Smooth muscle cell of the brain vasculature (primary cell): ENCODE data around the gene DNAJC10.
A peak's percentile ranks its signal among the peaks of the same experiment; 100 is the strongest.

Experiments
- DNase-seq: peaks from one replicate; pipeline ENCODE4 v3.0.0-alpha.2; 2012; ENCODE audit warnings: low read depth, low spot score

The DNAJC10 gene

DNA sequence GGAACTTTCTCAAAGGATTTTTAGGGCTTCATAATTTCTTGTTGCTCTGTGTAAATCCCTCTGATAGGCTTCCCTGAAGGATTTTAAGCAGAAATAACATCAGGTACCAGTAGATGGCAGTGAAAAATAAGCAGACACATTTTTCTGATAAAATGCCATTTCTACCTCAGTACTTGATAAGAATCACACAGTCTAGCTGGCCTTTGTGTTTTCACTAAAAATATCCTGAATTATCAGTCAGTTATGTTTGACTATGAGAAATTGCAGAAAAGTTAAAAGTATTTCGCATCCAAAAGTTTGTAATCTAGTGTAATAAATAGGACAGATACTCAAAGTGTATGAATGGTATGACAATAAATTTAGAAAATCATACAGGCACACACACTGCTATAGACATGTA lies 68.7 kb downstream of the DNAJC10 start:
- DNase-seq = peak; percentile 39

GRCh38 chr2:182792441-182792840 lies 76.4 kb downstream of the DNAJC10 start:
- DNase-seq = no peak

GRCh38 chr2:182798736-182799135 lies 82.7 kb downstream of the DNAJC10 start:
- no peak for DNase-seq

- no peak for DNase-seq
These were observed 88.1 kb downstream of the DNAJC10 start for GRCh38 chr2:182804128-182804527.

GRCh38 chr2:182807319-182807718 lies 91.3 kb downstream of the DNAJC10 start:
- DNase-seq = no peak

DNA sequence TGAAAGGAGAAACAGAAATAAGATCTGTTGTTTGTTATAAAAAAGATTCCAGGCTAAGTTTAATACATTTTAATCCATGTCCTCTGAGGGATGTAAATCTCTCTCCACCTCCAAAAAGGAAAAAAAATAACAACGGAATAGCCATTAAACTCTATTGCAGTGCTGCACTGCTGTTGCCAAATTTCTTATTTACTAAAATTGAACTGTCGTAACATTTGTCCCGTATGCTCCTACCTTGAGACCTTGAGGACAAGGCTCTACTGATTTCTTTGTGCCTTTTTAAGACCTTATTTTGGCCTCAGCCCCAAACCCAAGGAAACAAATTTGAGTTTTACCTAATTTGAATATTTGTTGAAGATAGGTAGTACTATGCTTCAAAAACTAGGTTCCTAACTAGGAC lies 94.0 kb downstream of the DNAJC10 start:
- DNase-seq = no peak

DNA sequence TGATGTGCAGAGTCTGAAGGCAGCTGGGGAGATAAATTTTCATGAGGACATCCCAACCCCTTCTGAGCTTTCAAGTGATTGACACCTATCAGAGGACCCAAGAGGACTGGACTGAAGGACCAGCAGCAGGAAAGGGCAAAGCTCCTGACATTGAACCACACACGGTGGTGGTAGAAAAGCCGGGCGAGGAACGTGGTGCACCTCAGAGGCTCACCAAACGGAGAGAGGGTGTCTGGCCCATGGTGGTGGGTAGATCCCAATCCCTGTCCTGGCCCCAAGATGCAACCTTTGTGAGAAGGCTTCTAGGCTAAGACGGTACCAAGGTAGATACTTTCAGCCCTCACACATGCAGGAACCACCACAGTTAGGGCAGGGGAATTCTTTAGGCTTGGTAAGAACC lies 98.3 kb downstream of the DNAJC10 start:
- DNase-seq = no peak

GRCh38 chr2:182814804-182815203 lies 98.7 kb downstream of the DNAJC10 start:
- DNase-seq = no peak

DNA sequence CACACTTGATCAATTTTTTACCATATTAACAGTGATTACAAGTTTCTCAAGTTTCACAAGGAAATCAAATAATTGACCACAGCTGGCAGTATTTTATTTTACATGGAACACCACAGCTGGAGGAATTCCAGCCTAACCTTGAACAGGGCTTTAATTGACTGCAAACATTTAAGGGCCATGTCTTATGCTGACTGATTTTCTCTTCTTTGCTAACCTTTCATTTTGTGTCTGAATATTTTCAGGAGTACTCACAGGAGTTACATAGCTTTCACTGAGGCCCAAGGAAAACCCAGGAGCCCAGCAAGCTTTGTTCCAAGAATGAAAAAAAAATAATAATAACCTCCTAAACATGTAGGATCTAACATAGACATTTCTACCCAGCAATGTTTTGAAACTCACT lies 100.8 kb downstream of the DNAJC10 start:
- no peak for DNase-seq

DNA sequence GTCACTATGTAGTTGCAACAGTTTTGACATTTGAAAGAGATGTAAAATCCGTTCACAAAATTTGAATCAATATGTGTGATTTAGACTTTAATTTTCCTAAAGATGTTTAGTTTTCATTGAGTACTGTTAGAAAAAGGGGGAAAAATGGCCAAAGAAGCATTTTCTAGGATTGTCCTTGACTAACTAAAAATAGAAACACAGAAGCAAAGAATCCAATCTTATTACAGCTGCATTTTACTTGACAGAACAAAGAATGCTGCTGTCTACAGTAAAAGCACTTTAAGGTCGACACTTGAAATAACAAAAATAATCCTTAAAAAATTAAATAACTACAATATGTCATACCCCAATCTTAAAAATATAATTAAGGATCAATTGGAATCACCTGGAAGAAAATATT lies 101.5 kb downstream of the DNAJC10 start:
- no peak for DNase-seq

DNA sequence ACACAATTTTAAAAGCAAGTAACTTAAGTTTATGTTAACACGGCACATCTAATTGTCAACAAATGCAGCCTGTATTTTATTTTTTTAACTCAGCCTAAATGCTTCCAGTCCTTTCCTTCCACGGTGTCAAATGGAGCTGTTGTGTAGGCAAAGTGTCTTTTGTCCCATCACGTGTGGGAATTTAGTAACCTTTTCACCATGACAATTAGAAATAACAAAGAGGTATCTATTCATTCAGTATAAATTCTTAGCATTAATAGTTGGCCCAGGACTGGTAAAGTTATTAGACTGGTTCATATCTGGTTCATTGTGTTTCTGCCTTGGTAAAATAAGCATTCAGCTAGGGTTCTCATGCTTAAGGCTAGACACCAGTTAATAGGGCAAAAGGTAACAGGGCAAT lies 102.4 kb downstream of the DNAJC10 start:
- DNase-seq = no peak

- DNase-seq = no peak
These were observed 102.9 kb downstream of the DNAJC10 start for GRCh38 chr2:182818925-182819324.

- DNase-seq = no peak
These were observed 103.4 kb downstream of the DNAJC10 start for GRCh38 chr2:182819412-182819811.

DNA sequence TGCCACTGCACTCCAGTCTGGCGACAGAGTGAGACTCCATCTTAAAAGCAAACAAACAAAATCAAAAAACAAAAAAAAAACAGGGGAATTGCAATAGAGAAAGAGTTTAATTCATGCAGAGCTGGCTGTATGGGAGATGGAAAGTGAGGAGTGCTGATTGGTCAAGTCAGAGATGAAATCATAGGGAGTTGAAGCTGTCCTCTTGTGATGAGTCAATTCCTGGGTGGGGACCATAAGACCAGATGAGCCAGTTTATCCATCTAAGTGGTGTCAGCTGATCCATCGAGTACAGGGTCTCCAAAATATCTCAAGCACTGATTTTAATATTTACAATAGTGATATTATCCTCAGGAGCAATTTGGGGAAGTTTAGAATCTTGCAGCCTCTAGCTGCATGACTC lies 105.1 kb downstream of the DNAJC10 start:
- DNase-seq = no peak

GRCh38 chr2:182822733-182823132 lies 106.7 kb downstream of the DNAJC10 start:
- DNase-seq = no peak

GRCh38 chr2:182824056-182824766 lies 108.2 kb downstream of the DNAJC10 start:
- DNase-seq = no peak

DNA sequence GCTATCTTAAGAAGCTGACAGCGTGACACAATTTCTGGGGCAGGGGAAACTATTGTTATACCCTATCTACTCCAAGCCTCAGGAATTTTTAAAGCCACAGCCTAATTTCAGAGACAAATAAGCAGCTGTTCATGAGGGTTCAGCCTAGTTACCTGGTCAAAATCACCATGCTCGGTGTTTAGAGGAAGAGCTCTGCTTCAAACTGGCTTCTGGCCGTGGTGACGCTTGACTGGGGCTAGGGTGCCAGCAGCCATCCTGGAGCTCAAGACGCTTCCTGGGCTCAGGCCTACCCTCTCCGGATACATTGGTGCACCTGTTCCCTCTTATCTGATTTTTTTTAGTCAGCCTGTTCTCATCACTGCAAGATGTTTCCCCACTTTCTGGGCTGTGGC lies 108.7 kb downstream of the DNAJC10 start:
- no peak for DNase-seq

DNA sequence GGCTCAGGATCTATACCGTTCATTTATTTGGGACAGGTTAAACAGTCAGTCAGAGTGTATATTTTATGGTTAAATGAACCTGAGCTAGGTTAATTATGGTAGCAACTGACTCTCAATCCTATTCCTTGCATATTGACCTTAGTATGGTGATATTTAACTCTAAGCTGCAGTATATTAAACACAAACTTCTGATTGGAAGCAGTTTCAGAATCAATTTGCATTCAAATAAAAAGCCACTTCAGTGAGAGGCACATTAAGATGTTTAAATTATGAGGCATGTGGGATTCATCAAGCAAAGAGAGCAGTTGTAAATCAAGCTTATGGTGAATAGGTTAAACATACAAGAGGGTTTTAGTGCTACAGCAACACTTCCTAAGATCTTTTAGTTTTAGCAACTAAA lies 110.0 kb downstream of the DNAJC10 start:
- DNase-seq = no peak

DNA sequence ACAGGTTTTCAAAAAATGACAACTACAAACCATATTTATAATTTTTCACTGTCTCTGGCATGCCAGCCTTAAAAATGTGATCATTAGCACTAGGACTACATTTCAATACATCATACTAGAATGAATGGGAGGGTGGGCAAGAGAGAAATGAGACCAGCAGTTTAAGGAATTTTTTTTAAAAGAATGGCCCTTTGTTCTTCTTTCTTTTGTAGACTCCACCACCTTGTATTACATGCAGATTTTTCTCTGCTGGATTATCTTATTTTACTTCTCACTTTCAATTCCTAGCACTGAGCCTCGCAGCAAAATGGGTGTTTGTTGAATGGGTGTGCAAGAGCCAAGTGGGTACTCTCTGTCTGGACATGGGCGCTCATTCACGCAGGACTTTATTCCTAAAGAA lies 110.4 kb downstream of the DNAJC10 start:
- DNase-seq = no peak

GRCh38 chr2:182827182-182827879 lies 111.3 kb downstream of the DNAJC10 start:
- DNase-seq = peak; percentile 56

GRCh38 chr2:182831101-182831500 lies 115.0 kb downstream of the DNAJC10 start:
- DNase-seq = no peak

- no peak for DNase-seq
These were observed 115.9 kb downstream of the DNAJC10 start for GRCh38 chr2:182831921-182832320.

- DNase-seq = no peak
These were observed 117.2 kb downstream of the DNAJC10 start for GRCh38 chr2:182833084-182833854.
